Kidney (tissue), 14 donors: ENCODE results near the gene CEP76. TPM values are rescaled to one million over a fixed set of nuclear protein-coding genes. Genes with fewer than 3 reads are reported as not detected.

Experiments used
- DNase-seq, 5 donors: peaks; one replicate each; pipeline ENCODE4 v3.0.0-alpha.2; 2013 to 2020
- FAIRE-seq: peaks from 2 replicates; lab custom pipeline; 2012; peaks lifted over from hg19 to GRCh38; lab: Jason Lieb, UNC
- H3K27ac ChIP-seq, 2 donors: one replicate each; pipeline ENCODE4 v1.7.0; 2013; ENCODE audit warnings: low read depth in 2 of 2, low read length in 2 of 2, inconsistent platforms in 1 of 2
- H3K27me3 ChIP-seq: one replicate; pipeline ENCODE4 v1.7.1; 2013; ENCODE audit warnings: low read length, inconsistent platforms; ENCODE audit not compliant: control insufficient read depth, insufficient read depth
- H3K36me3 ChIP-seq, 3 donors: one replicate each; pipeline versions ENCODE4 v1.7.0 to v1.7.1; 2013; ENCODE audit warnings: low read length in 3 of 3, control low read depth in 1 of 3, inconsistent platforms in 1 of 3; ENCODE audit not compliant: insufficient read depth in 3 of 3, control insufficient read depth in 2 of 3
- H3K4me1 ChIP-seq, 3 donors: one replicate each; pipeline versions ENCODE4 v1.7.0 to v1.7.1; 2013; ENCODE audit warnings: low read length in 3 of 3, inconsistent platforms in 1 of 3, low read depth in 1 of 3; ENCODE audit not compliant: control insufficient read depth in 2 of 3, insufficient read depth in 2 of 3
- H3K4me3 ChIP-seq, 3 donors: one replicate each; pipeline versions ENCODE4 v1.7.0 to v1.8.1; 2013; ENCODE audit warnings: low read length in 3 of 3, control low read depth in 1 of 3, inconsistent platforms in 1 of 3
- H3K9ac ChIP-seq, 3 donors: one replicate each; pipeline versions ENCODE4 v1.7.0 to v1.7.1; 2013; ENCODE audit warnings: low read length in 3 of 3, control low read depth in 1 of 3, inconsistent platforms in 1 of 3
- H3K9me3 ChIP-seq, 3 donors: one replicate each; pipeline versions ENCODE4 v1.7.0 to v1.7.1; 2013; ENCODE audit warnings: low read length in 3 of 3, control low read depth in 1 of 3, inconsistent platforms in 1 of 3; ENCODE audit not compliant: control insufficient read depth in 2 of 3, insufficient read depth in 1 of 3
- CTCF ChIP-seq: IDR thresholded peaks from 3 replicates; pipeline ENCODE4 v1.5.1; 2012; ENCODE audit warnings: mild to moderate bottlenecking, moderate library complexity, borderline replicate concordance; ENCODE audit not compliant: insufficient read depth; ENCODE audit errors: extremely low read depth
- intact Hi-C: fragments of 100-400 bp; cut with DNase I; formaldehyde crosslinking; loops from one replicate; pipeline ENCODE4 v1.11.1; 2022
- polyA plus RNA-seq: library from polyadenylated mRNA; stranded (reverse); fragments of 350-450 nt; fragmentation: Illumina TruSeq; extraction: RNeasy Lipid Tissue Mini Kit (QIAGEN cat#74804); gene quantifications from one replicate; pipeline ENCODE4 v1.2.3, GENCODE V29; 2014; ENCODE audit warnings: low read depth, low replicate concordance; ENCODE audit not compliant: insufficient read depth
- total RNA-seq: library from RNA; stranded (reverse); fragmentation: NEBNext Ultra II Directional; extraction: Animal tissue kit (Norgen Biotek cat#: 25700); gene quantifications from one replicate; pipeline ENCODE4 v1.2.1, GENCODE V29; 2021
- donor health status: control.
- donor health status: control.
- donor health status: control.
- donor health status: control.
- donor health status: control.
- donor health status: DM: yes; HTN: yes; CAD: no.
- donor health status: Normal renal cell carcinoma (clear cell type).

CEP76 gene
- total and polyA plus RNA-seq, 2 donors from 2014 or later = 2.0 to 5.3 TPM

- DNase-seq = peak in 2 of 5 donors; percentile 28 to 56
- intact Hi-C loops = loop anchor here (5.0 kb wide), 1 partner anchor 178 kb away; no protein-coding TSS in a partner anchor
These were observed 41.6 kb upstream of the CEP76 start for GRCh38 chr18:12744103-12744502.

GRCh38 chr18:12742453-12742852, 39.9 kb upstream of the CEP76 start:
- H3K4me3 ChIP-seq = no peak overlapping the region
- no peak overlapping the region for H3K9ac ChIP-seq
- H3K4me1 ChIP-seq = no peaks in the 10 kb centered on the region
- no peak overlapping the region for H3K27ac ChIP-seq
- FAIRE-seq (no peak), DNase-seq (no peak)
- intact Hi-C loops = loop anchor here (5.0 kb wide), 1 partner anchor 180 kb away; no protein-coding TSS in a partner anchor
- no peaks in the 10 kb centered on the region for H3K9me3 ChIP-seq
- no peaks in the 10 kb centered on the region for H3K36me3 ChIP-seq
- no peaks in the 10 kb centered on the region for H3K27me3 ChIP-seq
- no peak for TF ChIP-seq CTCF

More at GRCh38 chr18:12744103-12744502, 41.6 kb upstream of the CEP76 start:
- no peaks in the 10 kb centered on the region for H3K4me1 ChIP-seq
- H3K27ac ChIP-seq = no peak overlapping the region
- H3K9ac ChIP-seq = no peak overlapping the region
- FAIRE-seq = no peak
- peak; percentile 32 for TF ChIP-seq CTCF
- H3K27me3 ChIP-seq = no peaks in the 10 kb centered on the region
- H3K36me3 ChIP-seq = no peaks in the 10 kb centered on the region
- H3K9me3 ChIP-seq = no peaks in the 10 kb centered on the region
- no peak overlapping the region for H3K4me3 ChIP-seq

GRCh38 chr18:12741351-12741750, 38.8 kb upstream of the CEP76 start:
- no peak for FAIRE-seq
- intact Hi-C loops = loop anchor here (5.0 kb wide), 1 partner anchor 181 kb away; no protein-coding TSS in a partner anchor

More at GRCh38 chr18:12741351-12741750, 38.8 kb upstream of the CEP76 start:
- Histone ChIP-seq H3K27ac (no peak overlapping the region), H3K9me3 (no peaks in the 10 kb centered on the region), H3K4me1 (no peaks in the 10 kb centered on the region), H3K4me3 (no peak overlapping the region), H3K27me3 (no peaks in the 10 kb centered on the region), H3K36me3 (no peaks in the 10 kb centered on the region), H3K9ac (no peak overlapping the region)
- no peak for DNase-seq
- TF ChIP-seq CTCF = no peak
